Duodenal mucosa (tissue), 2 donors: ENCODE data around the gene RBM20.

ENCODE experiments used
- H3K27ac ChIP-seq: one replicate; pipeline ENCODE4 v1.7.0; 2013; ENCODE audit warnings: low read depth, low read length
- H3K27me3 ChIP-seq, 2 donors: one replicate each; pipeline ENCODE4 v1.7.0; 2013; ENCODE audit warnings: low read length in 2 of 2, control low read depth in 1 of 2; ENCODE audit not compliant: insufficient read depth in 2 of 2, control insufficient read depth in 1 of 2
- H3K36me3 ChIP-seq, 2 donors: one replicate each; pipeline ENCODE4 v1.7.0; 2013; ENCODE audit warnings: low read length in 2 of 2, control low read depth in 1 of 2; ENCODE audit not compliant: insufficient read depth in 2 of 2, control insufficient read depth in 1 of 2
- H3K4me1 ChIP-seq, 2 donors: one replicate each; pipeline ENCODE4 v1.7.0; 2013; ENCODE audit warnings: low read length in 2 of 2, control low read depth in 1 of 2; ENCODE audit not compliant: insufficient read depth in 2 of 2, control insufficient read depth in 1 of 2
- H3K4me3 ChIP-seq, 2 donors: one replicate each; pipeline ENCODE4 v1.7.0; 2013; ENCODE audit warnings: low read length in 2 of 2, low read depth in 1 of 2
- H3K9ac ChIP-seq, 2 donors: one replicate each; pipeline ENCODE4 v1.7.0; 2013; ENCODE audit warnings: low read length in 2 of 2, low read depth in 1 of 2
- H3K9me3 ChIP-seq, 2 donors: one replicate each; pipeline ENCODE4 v1.7.0; 2013; ENCODE audit warnings: low read length in 2 of 2, control low read depth in 1 of 2; ENCODE audit not compliant: control insufficient read depth in 1 of 2

Gene RBM20

DNA sequence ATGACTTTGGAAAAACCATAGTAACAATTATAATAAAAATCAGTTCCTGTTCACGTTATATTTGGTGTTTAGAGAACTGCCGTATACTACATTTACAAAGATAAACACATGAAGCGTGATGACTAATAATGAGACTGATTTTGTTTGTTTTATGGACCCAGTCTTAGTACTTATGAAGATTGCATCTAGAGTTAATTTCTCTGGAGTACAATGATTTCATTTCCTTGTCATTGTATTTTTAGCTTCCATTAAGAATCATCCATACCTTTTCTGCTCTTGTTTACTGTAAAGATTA is 2.9 kb downstream of the RBM20 start:
- H3K9me3 ChIP-seq, result no peaks in the 10 kb centered on the region
- H3K9ac ChIP-seq, result no peak overlapping the region
- H3K27ac ChIP-seq, result no peak overlapping the region
- peaks cover 56 to 58% of the 10 kb centered on the region in 2 donors for H3K27me3 ChIP-seq
- peaks cover 0 to 4% of the 10 kb centered on the region in 2 donors for H3K4me1 ChIP-seq
- no peak overlapping the region for H3K4me3 ChIP-seq
- no peaks in the 10 kb centered on the region for H3K36me3 ChIP-seq

DNA sequence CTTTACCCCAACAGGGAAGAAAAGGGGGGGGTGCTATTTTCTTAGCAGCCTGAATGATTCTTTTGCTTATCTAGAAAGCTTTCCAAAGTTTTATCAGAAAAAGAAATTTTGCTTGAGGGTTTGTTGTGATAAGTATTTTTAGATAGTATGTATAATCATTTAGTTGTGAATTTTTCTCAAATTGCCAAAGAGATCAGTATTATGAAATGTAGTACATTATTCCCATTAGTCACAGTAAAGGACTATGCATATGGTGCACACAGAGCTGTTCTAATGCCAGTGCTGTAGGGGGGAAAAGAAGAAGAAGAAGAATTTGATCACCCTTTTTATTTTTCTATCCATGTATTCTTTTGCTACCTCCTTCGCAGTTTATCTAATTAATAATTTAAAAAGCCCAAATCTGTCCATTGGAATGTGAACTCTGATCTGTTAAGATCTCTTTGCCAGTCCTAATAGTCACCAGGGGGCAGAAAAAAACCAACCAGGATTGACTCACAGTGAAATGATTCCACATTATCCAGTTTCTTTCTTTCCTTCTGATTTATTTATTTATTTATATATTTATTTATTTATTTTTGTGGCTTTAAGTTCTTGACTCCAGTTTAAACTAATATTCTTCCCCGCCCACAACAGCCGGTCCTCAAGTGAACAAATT is 4.7 kb downstream of the RBM20 start:
- Histone ChIP-seq H3K27me3 (peaks cover 46 to 50% of the 10 kb centered on the region in 2 donors), H3K4me3 (no peak overlapping the region), H3K36me3 (no peaks in the 10 kb centered on the region), H3K27ac (no peak overlapping the region), H3K9me3 (no peaks in the 10 kb centered on the region), H3K9ac (no peak overlapping the region), H3K4me1 (no peaks in the 10 kb centered on the region)

DNA sequence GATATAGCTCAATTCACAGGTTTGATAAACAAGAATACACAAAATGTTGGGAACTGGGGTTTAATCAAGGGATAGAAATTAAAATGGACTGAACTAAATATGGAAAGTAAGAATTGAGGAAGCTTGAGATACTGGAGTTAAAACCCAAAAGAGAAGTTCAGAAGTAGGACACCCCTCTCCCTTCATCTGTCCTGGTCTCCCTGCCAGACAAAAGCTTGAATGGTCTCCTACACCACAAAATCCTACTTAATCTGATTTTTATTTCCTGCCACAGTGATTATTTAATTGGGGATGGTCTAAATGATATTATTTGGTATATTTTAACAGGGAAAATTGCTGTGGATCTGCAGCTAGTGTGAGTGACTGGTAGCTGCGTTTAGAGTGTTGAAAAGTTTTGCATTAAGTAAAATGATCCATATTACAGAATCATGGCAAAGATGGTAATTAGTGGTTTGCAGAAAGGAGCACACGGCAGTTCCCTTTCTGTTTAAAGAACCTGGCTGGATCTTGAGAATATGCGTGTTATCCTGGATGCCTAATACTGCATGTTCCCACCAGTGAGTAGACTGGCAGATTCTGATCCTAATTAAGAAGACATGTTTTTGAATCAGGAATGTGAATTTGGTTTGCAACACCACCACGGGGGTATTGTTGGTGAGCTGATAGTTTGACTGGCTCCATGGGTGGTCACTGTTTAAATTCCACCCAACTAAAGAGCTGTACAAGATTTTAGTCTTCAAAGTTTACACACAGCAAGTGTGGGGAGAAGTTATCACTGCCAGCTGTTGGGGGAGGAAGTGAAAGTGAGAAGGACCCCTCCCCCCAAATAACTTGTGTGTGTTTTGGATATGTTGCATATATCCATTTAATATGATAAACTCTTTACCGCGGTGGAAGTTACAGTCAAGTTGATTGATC is 5.5 kb downstream of the RBM20 start:
- Histone ChIP-seq H3K27ac (no peak overlapping the region), H3K36me3 (no peaks in the 10 kb centered on the region), H3K4me3 (no peak overlapping the region), H3K27me3 (peaks cover 43 to 45% of the 10 kb centered on the region in 2 donors), H3K9me3 (no peaks in the 10 kb centered on the region), H3K9ac (no peak overlapping the region), H3K4me1 (no peaks in the 10 kb centered on the region)

DNA sequence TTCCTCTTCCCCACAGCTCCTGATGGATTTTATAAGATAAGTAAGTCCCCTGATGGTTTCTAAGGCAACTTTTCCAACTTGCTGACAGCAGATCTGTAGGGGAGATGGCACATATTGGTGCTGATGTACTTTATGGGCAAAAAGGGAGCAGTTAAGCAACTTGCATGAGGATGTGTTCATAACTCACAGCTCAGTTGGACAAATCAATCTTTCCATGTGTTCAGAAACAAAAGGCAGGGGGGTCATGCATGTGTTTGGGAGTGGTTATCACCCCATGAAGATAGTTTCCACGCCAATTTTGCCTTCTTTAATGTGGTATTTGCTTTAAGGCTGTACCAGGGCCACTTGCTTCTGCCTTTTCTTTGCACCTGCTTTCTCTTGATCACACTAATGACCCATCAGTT is 6.1 kb downstream of the RBM20 start:
- Histone ChIP-seq H3K9ac (no peak overlapping the region), H3K36me3 (no peaks in the 10 kb centered on the region), H3K27me3 (peaks cover 39 to 41% of the 10 kb centered on the region in 2 donors), H3K4me1 (no peaks in the 10 kb centered on the region), H3K4me3 (no peak overlapping the region), H3K9me3 (no peaks in the 10 kb centered on the region), H3K27ac (no peak overlapping the region)

DNA sequence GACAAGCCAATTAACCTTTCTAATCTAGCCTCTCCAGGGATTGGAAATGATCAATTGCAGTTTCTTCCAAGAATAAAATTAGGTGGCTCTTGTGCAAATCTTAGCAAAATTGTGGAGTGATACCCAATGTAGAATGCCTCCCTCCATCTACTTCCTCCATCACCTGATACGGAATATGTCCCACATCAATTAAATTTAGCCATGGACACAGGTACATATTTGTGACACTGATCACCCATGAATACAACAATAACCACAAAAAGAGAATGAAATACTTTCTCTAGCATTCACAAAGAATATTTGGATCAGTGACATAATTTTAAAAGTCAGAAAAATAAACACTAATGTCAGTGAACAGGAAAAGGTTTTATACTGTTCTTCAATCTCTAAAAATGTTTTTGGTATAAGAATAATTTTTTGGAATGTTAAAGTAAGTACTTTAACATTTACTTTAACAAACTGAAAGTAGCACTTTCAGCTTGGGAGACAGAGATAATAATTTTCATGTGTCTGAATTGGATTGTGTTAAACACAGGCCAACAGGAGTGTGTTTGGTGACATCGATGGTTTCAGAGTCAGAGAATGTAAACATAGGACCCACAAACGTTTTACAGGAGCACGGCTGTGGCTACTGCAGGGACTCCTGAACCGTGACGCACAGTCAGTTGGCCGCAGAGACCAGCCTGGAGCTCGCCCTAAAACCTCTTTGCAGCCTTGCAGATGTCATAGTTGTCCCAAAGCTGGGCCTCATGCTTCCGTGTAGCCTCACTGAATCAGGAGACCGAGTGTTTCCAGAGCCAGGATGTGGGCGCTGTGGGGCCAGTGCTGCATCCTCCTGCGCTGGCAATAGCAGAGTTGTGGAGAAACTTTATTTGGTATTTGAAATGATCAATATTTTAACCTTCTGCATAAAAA is 7.2 kb downstream of the RBM20 start:
- Histone ChIP-seq H3K36me3 (no peaks in the 10 kb centered on the region), H3K27ac (no peak overlapping the region), H3K9me3 (no peaks in the 10 kb centered on the region), H3K4me1 (no peaks in the 10 kb centered on the region), H3K4me3 (no peak overlapping the region), H3K27me3 (peaks cover 35 to 36% of the 10 kb centered on the region in 2 donors), H3K9ac (no peak overlapping the region)

DNA sequence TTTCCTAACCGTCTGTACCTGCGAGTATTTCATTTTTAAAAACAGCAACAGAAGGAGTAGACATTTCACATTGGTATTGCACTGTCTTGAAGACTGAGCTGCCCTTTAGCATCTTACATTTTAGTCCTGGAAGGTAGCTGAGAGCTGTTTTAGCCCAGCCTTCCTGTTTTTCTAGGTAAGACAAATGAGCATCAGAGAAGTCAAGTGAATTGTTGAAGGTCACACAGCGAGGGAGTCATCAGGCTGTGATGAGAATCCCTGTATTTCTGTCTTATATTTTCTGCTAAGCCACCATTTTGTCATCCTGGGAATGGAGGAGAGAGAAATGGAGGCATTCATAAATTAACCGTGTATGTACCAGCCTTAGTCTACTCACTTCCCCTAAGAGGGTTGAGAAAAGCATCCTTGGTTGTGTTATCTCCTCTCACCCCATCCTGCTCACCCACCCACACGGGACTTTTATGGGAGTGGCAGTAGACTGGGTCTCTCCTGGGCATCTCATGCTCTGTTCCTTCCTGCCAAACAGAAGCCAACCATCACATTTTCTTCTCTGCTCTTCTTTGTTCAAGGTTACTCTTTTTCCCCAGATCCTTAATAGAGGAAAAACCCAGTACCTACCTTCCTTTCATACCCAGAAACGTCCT is 8.5 kb downstream of the RBM20 start:
- peaks cover 26% of the 10 kb centered on the region in 2 donors for H3K27me3 ChIP-seq
- H3K9me3 ChIP-seq, result no peaks in the 10 kb centered on the region
- no peak overlapping the region for H3K4me3 ChIP-seq
- no peaks in the 10 kb centered on the region for H3K4me1 ChIP-seq
- H3K36me3 ChIP-seq, result no peaks in the 10 kb centered on the region
- H3K27ac ChIP-seq, result no peak overlapping the region
- H3K9ac ChIP-seq, result no peak overlapping the region

DNA sequence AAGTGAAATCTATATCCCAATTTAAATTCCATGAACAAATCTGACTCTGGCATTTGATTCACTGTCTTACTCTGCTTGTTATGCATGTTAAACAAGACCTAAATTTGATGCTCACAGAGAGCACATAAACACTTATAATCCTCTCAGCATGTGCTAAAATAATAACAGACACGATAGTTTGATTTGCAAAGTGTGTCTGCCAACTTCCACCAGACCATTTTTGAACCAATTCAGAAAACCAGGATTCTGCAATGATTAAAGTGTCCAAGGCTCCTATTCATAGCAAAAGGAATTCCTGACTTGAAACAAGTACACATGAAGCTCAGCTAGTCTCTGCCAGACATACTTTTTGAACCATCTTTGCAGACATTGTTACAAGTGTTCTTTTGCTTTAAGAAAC is 11.2 kb downstream of the RBM20 start:
- Histone ChIP-seq H3K36me3 (no peaks in the 10 kb centered on the region), H3K27ac (no peak overlapping the region), H3K4me1 (no peaks in the 10 kb centered on the region), H3K9ac (no peak overlapping the region), H3K4me3 (no peak overlapping the region), H3K9me3 (no peaks in the 10 kb centered on the region), H3K27me3 (peaks cover 13 to 14% of the 10 kb centered on the region in 2 donors)

DNA sequence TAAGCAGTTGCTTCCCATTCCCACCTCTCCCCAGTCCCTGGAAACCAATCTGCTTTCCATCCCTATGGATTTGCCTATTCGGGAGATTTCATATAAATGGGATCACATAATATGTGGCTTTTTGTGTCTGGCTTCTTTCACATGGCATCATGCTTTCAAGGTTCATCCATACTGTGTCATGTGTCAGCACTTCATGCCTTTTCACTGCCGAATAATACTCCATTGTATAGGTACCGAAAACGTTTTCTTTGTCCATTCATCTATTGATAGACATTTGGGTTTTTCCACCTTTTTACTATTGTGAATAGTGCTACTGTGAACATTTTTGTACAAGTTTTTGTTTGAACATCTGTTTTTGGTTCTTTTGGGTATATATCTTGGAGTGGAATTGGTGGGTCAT is 12.5 kb downstream of the RBM20 start:
- H3K36me3 ChIP-seq, result no peaks in the 10 kb centered on the region
- H3K4me3 ChIP-seq, result no peak overlapping the region
- H3K27ac ChIP-seq, result no peak overlapping the region
- H3K4me1 ChIP-seq, result no peaks in the 10 kb centered on the region
- peaks cover 12 to 13% of the 10 kb centered on the region in 2 donors for H3K27me3 ChIP-seq
- no peak overlapping the region for H3K9ac ChIP-seq
- no peaks in the 10 kb centered on the region for H3K9me3 ChIP-seq

DNA sequence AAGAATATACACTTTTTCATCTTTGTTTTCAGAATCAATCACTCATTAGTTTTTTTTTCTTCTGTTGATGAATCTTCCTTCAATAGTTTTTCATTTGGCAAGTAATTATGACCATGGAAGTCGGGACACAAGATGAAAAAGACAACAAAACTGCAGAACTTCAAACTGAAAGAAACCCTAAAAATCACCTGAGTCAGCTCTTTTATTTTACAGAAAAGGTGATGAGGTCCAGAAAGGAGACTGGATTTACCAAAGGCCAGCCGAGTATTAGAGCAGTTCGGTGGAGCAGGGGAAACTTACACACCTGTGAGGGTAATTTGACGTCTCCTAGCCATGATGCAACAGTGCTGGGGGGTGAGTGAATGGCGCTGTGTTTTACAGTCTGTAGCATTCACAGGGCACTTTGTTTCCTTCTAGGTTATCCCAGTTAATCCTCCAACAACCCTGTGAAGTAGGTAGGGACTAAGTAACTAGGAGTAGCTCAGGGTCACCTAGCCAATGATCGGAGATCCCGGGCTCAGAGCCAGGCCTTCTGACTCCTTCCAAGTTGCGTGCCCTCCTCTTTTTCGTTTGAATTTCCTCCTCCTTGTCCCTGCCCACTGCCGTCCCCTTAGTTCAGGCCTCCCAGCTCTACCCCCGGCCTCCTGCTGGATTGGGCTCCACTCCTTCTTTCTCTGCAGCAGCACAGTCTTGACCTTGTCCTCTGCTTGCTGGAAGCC is 14.0 kb downstream of the RBM20 start:
- Histone ChIP-seq H3K4me3 (no peak overlapping the region), H3K27ac (no peak overlapping the region), H3K9me3 (no peaks in the 10 kb centered on the region), H3K9ac (no peak overlapping the region), H3K27me3 (peaks cover 8% of the 10 kb centered on the region in 2 donors), H3K36me3 (no peaks in the 10 kb centered on the region), H3K4me1 (no peaks in the 10 kb centered on the region)
